GM23338 (cell line): ENCODE data around the gene GRK4. TPM values are rescaled to one million over a fixed set of nuclear protein-coding genes. Genes with fewer than 3 reads are reported as not detected.

Experiments
- ATAC-seq: fragments of 200-7000 bp; cut with Tn5 transposase; 3 replicates; pipeline ENCODE4 v1.9.1; 2020
- DNase-seq: peaks from one replicate; pipeline ENCODE4 v3.0.0-alpha.2; 2015; ENCODE audit warnings: low spot score
- H2AFZ ChIP-seq: fragments of 200-600 bp; sonication (generic); 2 replicates; pipeline ENCODE4 v1.8.0; 2016; ENCODE audit warnings: antibody characterized with exemption, mild to moderate bottlenecking, moderate library complexity
- H3F3A ChIP-seq: fragments of 200-600 bp; sonication (generic); replicated peaks from 2 replicates; pipeline ENCODE4 v1.8.0; 2017; ENCODE audit warnings: antibody characterized with exemption, mixed run types, low read depth
- H3K27ac ChIP-seq: fragments of 200-600 bp; sonication (generic); 2 replicates; pipeline ENCODE4 v1.6.1; 2016; ENCODE audit warnings: low read depth
- H3K27me3 ChIP-seq: fragments of 200-600 bp; sonication (generic); 2 replicates; pipeline ENCODE4 v1.8.0; 2016; ENCODE audit warnings: mild to moderate bottlenecking, mixed run types, moderate library complexity; ENCODE audit not compliant: insufficient read depth
- H3K36me3 ChIP-seq: fragments of 200-600 bp; sonication (generic); 2 replicates; pipeline ENCODE4 v1.8.0; 2016; ENCODE audit warnings: mild to moderate bottlenecking; ENCODE audit not compliant: insufficient read depth
- H3K4me1 ChIP-seq: fragments of 200-600 bp; sonication (generic); 2 replicates; pipeline ENCODE4 v1.8.0; 2016; ENCODE audit warnings: mild to moderate bottlenecking, moderate library complexity; ENCODE audit not compliant: insufficient read depth
- H3K4me2 ChIP-seq: fragments of 200-600 bp; sonication (generic); 2 replicates; pipeline ENCODE4 v1.7.1; 2017; ENCODE audit warnings: mixed run types
- H3K4me3 ChIP-seq: fragments of 200-600 bp; sonication (generic); 2 replicates; pipeline ENCODE4 v1.6.1; 2016; ENCODE audit warnings: mixed run types
- H3K79me2 ChIP-seq: fragments of 200-600 bp; sonication (generic); replicated peaks from 2 replicates; pipeline ENCODE4 v1.8.0; 2017; ENCODE audit warnings: mild to moderate bottlenecking; ENCODE audit not compliant: insufficient read depth
- H3K9me2 ChIP-seq: fragments of 200-600 bp; sonication (generic); 2 replicates; pipeline ENCODE4 v1.8.0; 2017; ENCODE audit not compliant: insufficient read depth
- H4K20me1 ChIP-seq: fragments of 200-600 bp; sonication (generic); replicated peaks from 2 replicates; pipeline ENCODE4 v1.8.0; 2017; ENCODE audit warnings: mild to moderate bottlenecking; ENCODE audit not compliant: insufficient read depth
- H3K27ac Mint-ChIP-seq: 2 replicates; pipeline ENCODE4 v1.8.0; 2020; ENCODE audit warnings: inconsistent platforms, mild to moderate bottlenecking, moderate library complexity, mixed read lengths
- H3K27me3 Mint-ChIP-seq: 3 replicates; pipeline ENCODE4 v1.8.0; 2022; ENCODE audit warnings: low read depth, mild to moderate bottlenecking, moderate library complexity, mixed read lengths, inconsistent platforms; ENCODE audit not compliant: insufficient read depth, poor library complexity
- H3K36me3 Mint-ChIP-seq: 3 replicates; pipeline ENCODE4 v1.8.0; 2021; ENCODE audit warnings: low read depth, mild to moderate bottlenecking, inconsistent platforms, moderate library complexity, mixed read lengths
- H3K4me1 Mint-ChIP-seq: 3 replicates; pipeline ENCODE4 v1.8.0; 2020; ENCODE audit warnings: mild to moderate bottlenecking, inconsistent platforms, mixed read lengths
- H3K4me3 Mint-ChIP-seq: 3 replicates; pipeline ENCODE4 v1.8.0; 2021; ENCODE audit warnings: moderate library complexity, mild to moderate bottlenecking, inconsistent platforms, mixed read lengths
- H3K9me3 Mint-ChIP-seq: 3 replicates; pipeline ENCODE4 v1.8.0; 2020; ENCODE audit warnings: moderate library complexity, mild to moderate bottlenecking, inconsistent platforms, mixed read lengths
- EZH2 ChIP-seq: fragments of 200-600 bp; sonication (generic); IDR thresholded peaks from one replicate; pipeline ENCODE4 v1.8.0; 2017; ENCODE audit warnings: antibody characterized with exemption, mild to moderate bottlenecking, low read depth; ENCODE audit not compliant: unreplicated experiment
- ZNF462 ChIP-seq: fragments of 250-450 bp; sonication (Bioruptor Pico); IDR thresholded peaks from 2 replicates; pipeline ENCODE4 v1.5.0; 2020; ENCODE audit warnings: mild to moderate bottlenecking, moderate library complexity
- polyA plus RNA-seq: library from polyadenylated mRNA; unstranded; fragments of >200 nt; fragmentation: Nextera tagmentation; extraction: Ambion mirVana; gene quantifications from 2 replicates; pipeline ENCODE4 v1.2.1, GENCODE V29; 2016
- total RNA-seq: library from RNA; depleted of rRNA; stranded (reverse); fragments of >200 nt; shearing (Covaris generic); gene quantifications from 2 replicates; pipeline ENCODE4 v1.2.3, GENCODE V29; 2014
- TF ChIP-seq, protein P1 (sequence below), 2 experiments: fragments of 200-600 bp in 1 of 2; sonication (generic) in 1 of 2; conservative IDR thresholded peaks; 2 replicates each; pipeline versions ENCODE4 v1.5.1 to v1.6.1; 2016 to 2017; ENCODE audit warnings: antibody characterized with exemption in 2 of 2, low read depth in 2 of 2, mild to moderate bottlenecking in 2 of 2, moderate library complexity in 1 of 2
- TF ChIP-seq, protein P2 (sequence below): IDR thresholded peaks from one replicate; pipeline ENCODE4 v1.6.1; 2018; ENCODE audit warnings: antibody characterized with exemption; ENCODE audit not compliant: unreplicated experiment

The GRK4 gene
- total and polyA plus RNA-seq, 2 experiments from 2014 or later: 1.3 to 1.4 TPM

GRCh38 chr4:3082925-3083515 is 119.6 kb downstream of the GRK4 start:
- H4K20me1 ChIP-seq: peaks cover 65% of the 10 kb centered on the region
- no peaks in the 10 kb centered on the region for H3F3A ChIP-seq

More at GRCh38 chr4:3082925-3083515, 119.6 kb downstream of the GRK4 start:
- TF ChIP-seq, protein P1, sequence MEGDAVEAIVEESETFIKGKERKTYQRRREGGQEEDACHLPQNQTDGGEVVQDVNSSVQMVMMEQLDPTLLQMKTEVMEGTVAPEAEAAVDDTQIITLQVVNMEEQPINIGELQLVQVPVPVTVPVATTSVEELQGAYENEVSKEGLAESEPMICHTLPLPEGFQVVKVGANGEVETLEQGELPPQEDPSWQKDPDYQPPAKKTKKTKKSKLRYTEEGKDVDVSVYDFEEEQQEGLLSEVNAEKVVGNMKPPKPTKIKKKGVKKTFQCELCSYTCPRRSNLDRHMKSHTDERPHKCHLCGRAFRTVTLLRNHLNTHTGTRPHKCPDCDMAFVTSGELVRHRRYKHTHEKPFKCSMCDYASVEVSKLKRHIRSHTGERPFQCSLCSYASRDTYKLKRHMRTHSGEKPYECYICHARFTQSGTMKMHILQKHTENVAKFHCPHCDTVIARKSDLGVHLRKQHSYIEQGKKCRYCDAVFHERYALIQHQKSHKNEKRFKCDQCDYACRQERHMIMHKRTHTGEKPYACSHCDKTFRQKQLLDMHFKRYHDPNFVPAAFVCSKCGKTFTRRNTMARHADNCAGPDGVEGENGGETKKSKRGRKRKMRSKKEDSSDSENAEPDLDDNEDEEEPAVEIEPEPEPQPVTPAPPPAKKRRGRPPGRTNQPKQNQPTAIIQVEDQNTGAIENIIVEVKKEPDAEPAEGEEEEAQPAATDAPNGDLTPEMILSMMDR (conservative IDR thresholded peaks at IDR 0.05; ENCODE audit: low read depth in 2 of 2): no peak
- TF ChIP-seq EZH2: no peak
- TF ChIP-seq ZNF462 (CRISPR knock-in tag): no peak
- TF ChIP-seq, protein P2, sequence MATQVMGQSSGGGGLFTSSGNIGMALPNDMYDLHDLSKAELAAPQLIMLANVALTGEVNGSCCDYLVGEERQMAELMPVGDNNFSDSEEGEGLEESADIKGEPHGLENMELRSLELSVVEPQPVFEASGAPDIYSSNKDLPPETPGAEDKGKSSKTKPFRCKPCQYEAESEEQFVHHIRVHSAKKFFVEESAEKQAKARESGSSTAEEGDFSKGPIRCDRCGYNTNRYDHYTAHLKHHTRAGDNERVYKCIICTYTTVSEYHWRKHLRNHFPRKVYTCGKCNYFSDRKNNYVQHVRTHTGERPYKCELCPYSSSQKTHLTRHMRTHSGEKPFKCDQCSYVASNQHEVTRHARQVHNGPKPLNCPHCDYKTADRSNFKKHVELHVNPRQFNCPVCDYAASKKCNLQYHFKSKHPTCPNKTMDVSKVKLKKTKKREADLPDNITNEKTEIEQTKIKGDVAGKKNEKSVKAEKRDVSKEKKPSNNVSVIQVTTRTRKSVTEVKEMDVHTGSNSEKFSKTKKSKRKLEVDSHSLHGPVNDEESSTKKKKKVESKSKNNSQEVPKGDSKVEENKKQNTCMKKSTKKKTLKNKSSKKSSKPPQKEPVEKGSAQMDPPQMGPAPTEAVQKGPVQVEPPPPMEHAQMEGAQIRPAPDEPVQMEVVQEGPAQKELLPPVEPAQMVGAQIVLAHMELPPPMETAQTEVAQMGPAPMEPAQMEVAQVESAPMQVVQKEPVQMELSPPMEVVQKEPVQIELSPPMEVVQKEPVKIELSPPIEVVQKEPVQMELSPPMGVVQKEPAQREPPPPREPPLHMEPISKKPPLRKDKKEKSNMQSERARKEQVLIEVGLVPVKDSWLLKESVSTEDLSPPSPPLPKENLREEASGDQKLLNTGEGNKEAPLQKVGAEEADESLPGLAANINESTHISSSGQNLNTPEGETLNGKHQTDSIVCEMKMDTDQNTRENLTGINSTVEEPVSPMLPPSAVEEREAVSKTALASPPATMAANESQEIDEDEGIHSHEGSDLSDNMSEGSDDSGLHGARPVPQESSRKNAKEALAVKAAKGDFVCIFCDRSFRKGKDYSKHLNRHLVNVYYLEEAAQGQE: no peak
- no peak overlapping the region for H3K27ac ChIP-seq
- H3K36me3 Mint-ChIP-seq: peaks cover 13% of the 10 kb centered on the region
- H2AFZ ChIP-seq: no peak overlapping the region
- H3K27me3 ChIP-seq: no peaks in the 10 kb centered on the region
- ATAC-seq: no peak
- H3K36me3 ChIP-seq: no peaks in the 10 kb centered on the region
- H3K4me3 ChIP-seq: no peak overlapping the region
- no peaks in the 10 kb centered on the region for H3K27me3 Mint-ChIP-seq
- DNase-seq: no peak
- H3K4me1 Mint-ChIP-seq: no peaks in the 10 kb centered on the region
- no peak overlapping the region for H3K4me3 Mint-ChIP-seq
- peaks cover 97% of the 10 kb centered on the region for H3K79me2 ChIP-seq
- H3K4me1 ChIP-seq: no peaks in the 10 kb centered on the region
- H3K9me3 Mint-ChIP-seq: no peaks in the 10 kb centered on the region
- H3K9me2 ChIP-seq: no peaks in the 10 kb centered on the region
- no peak overlapping the region for H3K27ac Mint-ChIP-seq
- H3K4me2 ChIP-seq: no peak overlapping the region
